HepG2 (cell line): ENCODE measurements around the gene IMP3. TPM values are rescaled to one million over a fixed set of nuclear protein-coding genes. Genes with fewer than 3 reads are reported as not detected.

Experiments used
- CSRNP1 ChIP-seq: sonication (generic); formaldehyde crosslinking; IDR thresholded peaks from 2 replicates; pipeline ENCODE4 v1.8.1; 2023; ENCODE audit warnings: mild to moderate bottlenecking, missing genetic modification reagents
- CTCF ChIP-seq: sonication (generic); formaldehyde crosslinking; IDR thresholded peaks from 2 replicates; pipeline ENCODE4 v1.5.0; 2020; ENCODE audit warnings: mild to moderate bottlenecking, missing genetic modification reagents, moderate library complexity
- ETV6 ChIP-seq: sonication (generic); formaldehyde crosslinking; conservative IDR thresholded peaks from 2 replicates; pipeline ENCODE4 v1.4.0; 2020; ENCODE audit warnings: missing genetic modification reagents
- HMG20B ChIP-seq: conservative IDR thresholded peaks from 2 replicates; pipeline ENCODE4 v1.6.1; 2016; ENCODE audit warnings: missing genetic modification reagents, missing compliant biosample characterization
- HOXA3 ChIP-seq: sonication (generic); formaldehyde crosslinking; IDR thresholded peaks from 2 replicates; pipeline ENCODE4 v1.5.0; 2020; ENCODE audit warnings: missing genetic modification reagents
- IRF2 ChIP-seq: IDR thresholded peaks from 2 replicates; pipeline ENCODE4 v1.6.1; 2018; ENCODE audit warnings: missing genetic modification reagents, missing compliant biosample characterization
- KDM2A ChIP-seq: sonication (generic); formaldehyde crosslinking; IDR thresholded peaks from 2 replicates; pipeline ENCODE4 v1.4.0; 2020; ENCODE audit warnings: low read depth, missing genetic modification reagents, borderline replicate concordance
- MYC ChIP-seq: sonication (generic); formaldehyde crosslinking; IDR thresholded peaks from 2 replicates; pipeline ENCODE4 v1.9.0; 2021; ENCODE audit warnings: missing genetic modification reagents, borderline replicate concordance
- NFIC ChIP-seq: IDR thresholded peaks from 2 replicates; pipeline ENCODE4 v1.6.1; 2012; ENCODE audit warnings: mild to moderate bottlenecking, low read length, inconsistent platforms
- PLSCR1 ChIP-seq: sonication (generic); formaldehyde crosslinking; IDR thresholded peaks from 2 replicates; pipeline ENCODE4 v1.5.0; 2020; ENCODE audit warnings: missing genetic modification reagents, mild to moderate bottlenecking, borderline replicate concordance
- TOPORS ChIP-seq: sonication (generic); formaldehyde crosslinking; IDR thresholded peaks from 2 replicates; pipeline ENCODE4 v1.8.0; 2023; ENCODE audit warnings: mild to moderate bottlenecking, missing genetic modification reagents
- ZBTB38 ChIP-seq: sonication (generic); formaldehyde crosslinking; IDR thresholded peaks from 2 replicates; pipeline ENCODE4 v1.5.1; 2020; ENCODE audit warnings: mild to moderate bottlenecking, missing genetic modification reagents
- ZBTB8A ChIP-seq: sonication (generic); formaldehyde crosslinking; IDR thresholded peaks from 2 replicates; pipeline ENCODE4 v1.4.0; 2020; ENCODE audit warnings: mild to moderate bottlenecking, low read depth, missing genetic modification reagents, borderline replicate concordance
- ZFP82 ChIP-seq: sonication (generic); formaldehyde crosslinking; IDR thresholded peaks from 2 replicates; pipeline ENCODE4 v1.5.1; 2020; ENCODE audit warnings: mild to moderate bottlenecking, missing genetic modification reagents, borderline replicate concordance
- ZFP91 ChIP-seq: sonication (generic); formaldehyde crosslinking; IDR thresholded peaks from 2 replicates; pipeline ENCODE4 v1.9.0; 2022; ENCODE audit warnings: missing genetic modification reagents, mild to moderate bottlenecking, borderline replicate concordance
- ZNF138 ChIP-seq: sonication (generic); formaldehyde crosslinking; IDR thresholded peaks from 2 replicates; pipeline ENCODE4 v1.5.0; 2020; ENCODE audit warnings: mild to moderate bottlenecking, low read depth, missing genetic modification reagents
- ZNF224 ChIP-seq: sonication (generic); formaldehyde crosslinking; IDR thresholded peaks from 2 replicates; pipeline ENCODE4 v1.5.0; 2020; ENCODE audit warnings: mild to moderate bottlenecking, missing genetic modification reagents
- ZNF33A ChIP-seq: sonication (generic); formaldehyde crosslinking; IDR thresholded peaks from 2 replicates; pipeline ENCODE4 v1.5.1; 2020; ENCODE audit warnings: missing genetic modification reagents, mild to moderate bottlenecking, moderate library complexity, borderline replicate concordance
- ZNF530 ChIP-seq: sonication (generic); formaldehyde crosslinking; IDR thresholded peaks from 2 replicates; pipeline ENCODE4 v1.5.0; 2020; ENCODE audit warnings: low read depth, mild to moderate bottlenecking, missing genetic modification reagents
- ZNF720 ChIP-seq: sonication (generic); formaldehyde crosslinking; IDR thresholded peaks from 2 replicates; pipeline ENCODE4 v1.4.0; 2020; ENCODE audit warnings: missing genetic modification reagents
- ZNF740 ChIP-seq: sonication (generic); formaldehyde crosslinking; IDR thresholded peaks from 2 replicates; pipeline ENCODE4 v1.4.0; 2020; ENCODE audit warnings: missing genetic modification reagents
- ZNF75D ChIP-seq: sonication (generic); formaldehyde crosslinking; IDR thresholded peaks from 2 replicates; pipeline ENCODE4 v1.8.1; 2023; ENCODE audit warnings: missing genetic modification reagents, mild to moderate bottlenecking, borderline replicate concordance
- ZNF777 ChIP-seq: sonication (generic); formaldehyde crosslinking; IDR thresholded peaks from 2 replicates; pipeline ENCODE4 v1.4.0; 2020; ENCODE audit warnings: missing genetic modification reagents
- ZNF891 ChIP-seq: sonication (generic); formaldehyde crosslinking; IDR thresholded peaks from 2 replicates; pipeline ENCODE4 v1.5.0; 2020; ENCODE audit warnings: mild to moderate bottlenecking, missing genetic modification reagents
- polyA plus RNA-seq, 8 experiments: library from polyadenylated mRNA; depleted of rRNA in 3 of 8; stranded (reverse) in 7 of 8; unstranded in 1 of 8; fragments of >200 nt; fragmentation: Illumina TruSeq in 4 of 8; extraction: Trizol in 4 of 8; gene quantifications; 2 replicates each; pipeline versions ENCODE4 v1.2.1 to v1.2.3, GENCODE V29; 2011 to 2016; ENCODE audit warnings: low read depth in 4 of 8, missing spikeins in 1 of 8, mixed read lengths in 1 of 8; ENCODE audit not compliant: insufficient read depth in 1 of 8
- total RNA-seq, 5 experiments: library from RNA; depleted of rRNA; stranded (reverse); fragments of >200 nt; fragmentation: Illumina TruSeq; extraction: Trizol; gene quantifications; 2 replicates each; pipeline ENCODE4 v1.2.3, GENCODE V29; 2016; ENCODE audit warnings: low read depth in 1 of 5

Gene IMP3
- total and polyA plus RNA-seq, 2 of the 13 experiments (the other 11 are each of a cell fraction or from before 2014, with no cell fraction given), result 38.3 to 143 TPM

- TF ChIP-seq CSRNP1 (CRISPR knock-in tag) (0 out of 2 replicates have a peak, but pooled peaks have one; percentile 33), PLSCR1 (CRISPR knock-in tag) (no peak), ZNF33A (no peak), ZFP91 (CRISPR knock-in tag) (peak; percentile 15; the same call in 1 of the 2 replicates), KDM2A (CRISPR knock-in tag) (no peak), ZNF138 (CRISPR knock-in tag) (no peak), ZBTB38 (CRISPR knock-in tag) (peak; percentile 15; the same call in 1 of the 2 replicates), CTCF (peak; percentile 36; the same call in 1 of the 2 replicates), ZBTB8A (no peak), ZFP82 (CRISPR knock-in tag) (no peak), ZNF891 (CRISPR knock-in tag) (peak; percentile 58; the same call in 1 of the 2 replicates), HOXA3 (CRISPR knock-in tag) (peak; percentile 32; the same call in 1 of the 2 replicates), ETV6 (CRISPR knock-in tag) (no peak), ZNF740 (CRISPR knock-in tag) (0 out of 2 replicates have a peak, but pooled peaks have one; percentile 38), ZNF720 (CRISPR knock-in tag) (no peak), TOPORS (CRISPR knock-in tag) (no peak), NFIC (no peak), MYC (CRISPR knock-in tag) (peak; percentile 35; the same call in 1 of the 2 replicates), ZNF530 (CRISPR knock-in tag) (no peak), ZNF224 (CRISPR knock-in tag) (no peak), ZNF777 (peak; percentile 77; the same call in 1 of the 2 replicates), ZNF75D (CRISPR knock-in tag) (no peak), HMG20B (CRISPR knock-in tag) (no peak), IRF2 (CRISPR knock-in tag) (no peak)
Measured at GRCh38 chr15:75675579-75676404, 35.8 kb upstream of the IMP3 start (continued).
